Measurements from ENCODE around the gene MYL7.

The MYL7 gene

GRCh38 chr7:44163591-44163990 is 22.5 kb upstream of the MYL7 start:
- DNase-seq (ENCODE audit: low spot score): no peak
- no peak for TF ChIP-seq CTCF (IDR thresholded peaks at IDR 0.05; ENCODE audit: extremely low read depth, missing control alignments)

- TF ChIP-seq CTCF (IDR thresholded peaks at IDR 0.05; ENCODE audit: extremely low read depth, missing control alignments): no peak
- DNase-seq (ENCODE audit: low spot score): no peak
Measured at GRCh38 chr7:44162785-44163395, 21.8 kb upstream of the MYL7 start.

- DNase-seq (ENCODE audit: low spot score): no peak
- TF ChIP-seq CTCF (IDR thresholded peaks at IDR 0.05; ENCODE audit: extremely low read depth, missing control alignments): no peak
Measured at GRCh38 chr7:44162179-44162578, 21.0 kb upstream of the MYL7 start.

- TF ChIP-seq CTCF (IDR thresholded peaks at IDR 0.05; ENCODE audit: extremely low read depth, missing control alignments): no peak
- no peak for DNase-seq (ENCODE audit: low spot score)
Measured at GRCh38 chr7:44161371-44161770, 20.2 kb upstream of the MYL7 start.

DNA sequence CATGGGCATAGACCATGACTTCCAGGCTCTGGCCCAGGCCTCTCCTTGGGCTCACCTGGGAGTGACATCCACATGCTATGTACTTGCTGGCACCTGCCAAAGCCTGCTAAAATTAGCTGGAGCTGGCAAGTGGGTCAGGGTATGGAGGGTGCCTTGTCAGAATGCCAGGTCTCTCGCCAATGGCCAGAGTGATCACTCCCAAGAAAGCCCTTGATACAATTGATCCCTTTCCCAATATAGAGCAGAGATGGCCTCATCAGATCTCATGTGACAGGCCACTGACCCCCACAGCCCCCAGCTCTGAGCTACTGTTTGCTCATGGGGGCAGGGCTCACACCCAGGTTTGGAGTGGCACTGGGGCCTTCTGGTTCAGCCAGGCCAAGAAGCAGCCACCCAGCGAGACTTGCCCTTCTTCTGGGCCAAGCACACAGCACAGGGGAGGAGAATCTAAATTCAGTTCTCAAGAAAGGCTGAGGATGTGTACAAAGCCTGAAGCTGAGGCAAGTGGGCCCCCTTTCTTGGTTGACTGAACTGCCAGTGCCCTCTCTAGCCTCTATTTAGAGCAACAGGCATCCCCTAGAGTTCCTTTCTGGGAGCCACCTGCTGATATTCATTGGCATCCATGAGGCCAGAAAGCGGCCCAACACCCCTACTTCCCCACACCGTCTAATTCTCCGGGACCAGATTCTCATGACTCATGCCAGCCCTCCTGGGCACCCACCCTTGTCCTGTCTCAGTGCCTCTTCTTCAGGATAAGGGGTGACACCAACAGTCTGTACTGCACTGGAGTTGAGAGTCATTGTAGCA is 18.9 kb upstream of the MYL7 start:
- no peak for DNase-seq (ENCODE audit: low spot score)
- no peak for TF ChIP-seq CTCF (IDR thresholded peaks at IDR 0.05; ENCODE audit: extremely low read depth, missing control alignments)

- TF ChIP-seq CTCF (IDR thresholded peaks at IDR 0.05; ENCODE audit: extremely low read depth, missing control alignments): no peak
- no peak for DNase-seq (ENCODE audit: low spot score)
Measured at GRCh38 chr7:44158873-44159631, 17.9 kb upstream of the MYL7 start.

Data from GM20000 (cell line).